ENCODE measurements around the gene IGF2BP1.

The IGF2BP1 gene

DNA sequence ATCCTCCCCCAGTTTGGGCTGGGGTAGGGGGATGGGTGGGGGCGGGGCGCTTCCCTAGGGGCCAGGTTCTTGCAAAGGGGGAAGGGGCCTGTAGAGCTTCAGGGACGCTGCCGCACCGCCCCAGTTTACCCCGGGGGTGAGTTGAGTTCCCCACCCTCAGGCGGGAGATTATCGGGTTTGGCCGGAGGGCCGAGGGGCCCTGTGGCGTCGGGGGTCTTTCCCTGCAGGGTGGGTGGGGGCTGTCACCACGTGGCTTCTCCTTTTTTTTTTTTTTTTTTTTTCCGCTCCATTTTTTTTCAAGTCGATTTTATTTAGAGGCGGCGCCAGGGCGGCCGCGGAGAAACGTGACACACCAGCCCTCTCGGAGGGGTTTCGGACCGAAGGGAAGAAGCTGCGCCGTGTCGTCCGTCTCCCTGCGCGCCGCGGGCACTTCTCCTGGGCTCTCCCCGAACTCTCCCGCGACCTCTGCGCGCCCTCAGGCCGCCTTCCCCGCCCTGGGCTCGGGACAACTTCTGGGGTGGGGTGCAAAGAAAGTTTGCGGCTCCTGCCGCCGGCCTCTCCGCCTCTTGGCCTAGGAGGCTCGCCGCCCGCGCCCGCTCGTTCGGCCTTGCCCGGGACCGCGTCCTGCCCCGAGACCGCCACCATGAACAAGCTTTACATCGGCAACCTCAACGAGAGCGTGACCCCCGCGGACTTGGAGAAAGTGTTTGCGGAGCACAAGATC, at the start of gene IGF2BP1:
IGF2BP1 (plus strand) TSS at position 283 of the 724 bp plus-strand sequence; CDS start at position 644, 361 bp downstream.
- no peak for DNase-seq (ENCODE audit: low read depth)
- H3K4me3 ChIP-seq (ENCODE audit: low read length): peak within 1 kb of the TSS; percentile 91
- TF ChIP-seq, protein P1, sequence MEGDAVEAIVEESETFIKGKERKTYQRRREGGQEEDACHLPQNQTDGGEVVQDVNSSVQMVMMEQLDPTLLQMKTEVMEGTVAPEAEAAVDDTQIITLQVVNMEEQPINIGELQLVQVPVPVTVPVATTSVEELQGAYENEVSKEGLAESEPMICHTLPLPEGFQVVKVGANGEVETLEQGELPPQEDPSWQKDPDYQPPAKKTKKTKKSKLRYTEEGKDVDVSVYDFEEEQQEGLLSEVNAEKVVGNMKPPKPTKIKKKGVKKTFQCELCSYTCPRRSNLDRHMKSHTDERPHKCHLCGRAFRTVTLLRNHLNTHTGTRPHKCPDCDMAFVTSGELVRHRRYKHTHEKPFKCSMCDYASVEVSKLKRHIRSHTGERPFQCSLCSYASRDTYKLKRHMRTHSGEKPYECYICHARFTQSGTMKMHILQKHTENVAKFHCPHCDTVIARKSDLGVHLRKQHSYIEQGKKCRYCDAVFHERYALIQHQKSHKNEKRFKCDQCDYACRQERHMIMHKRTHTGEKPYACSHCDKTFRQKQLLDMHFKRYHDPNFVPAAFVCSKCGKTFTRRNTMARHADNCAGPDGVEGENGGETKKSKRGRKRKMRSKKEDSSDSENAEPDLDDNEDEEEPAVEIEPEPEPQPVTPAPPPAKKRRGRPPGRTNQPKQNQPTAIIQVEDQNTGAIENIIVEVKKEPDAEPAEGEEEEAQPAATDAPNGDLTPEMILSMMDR (conservative IDR thresholded peaks at IDR 0.05; ENCODE audit: low read depth, low read length): no peak

DNA sequence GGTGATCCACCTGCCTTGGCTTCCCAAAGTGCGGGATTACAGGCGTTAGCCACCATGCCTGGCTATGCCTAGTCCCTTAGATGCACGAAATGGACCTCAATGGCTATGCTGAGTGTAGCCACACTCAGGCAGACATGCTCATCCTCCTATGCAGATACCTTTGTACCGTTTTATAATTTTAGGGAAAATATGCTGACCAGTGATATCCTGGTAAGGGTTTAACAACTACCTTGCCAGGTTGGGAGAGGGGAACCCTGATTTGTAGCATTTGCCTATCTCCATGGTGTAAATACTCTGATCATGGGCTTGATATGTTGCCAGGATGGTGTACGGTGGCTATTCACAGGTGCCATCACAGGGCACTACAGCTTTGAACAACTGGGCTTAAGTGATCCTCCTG, 45.6 kb upstream of the IGF2BP1 start:
- TF ChIP-seq, protein P1 (conservative IDR thresholded peaks at IDR 0.05; ENCODE audit: low read depth, low read length): no peak
- DNase-seq (ENCODE audit: low read depth): no peak

DNA sequence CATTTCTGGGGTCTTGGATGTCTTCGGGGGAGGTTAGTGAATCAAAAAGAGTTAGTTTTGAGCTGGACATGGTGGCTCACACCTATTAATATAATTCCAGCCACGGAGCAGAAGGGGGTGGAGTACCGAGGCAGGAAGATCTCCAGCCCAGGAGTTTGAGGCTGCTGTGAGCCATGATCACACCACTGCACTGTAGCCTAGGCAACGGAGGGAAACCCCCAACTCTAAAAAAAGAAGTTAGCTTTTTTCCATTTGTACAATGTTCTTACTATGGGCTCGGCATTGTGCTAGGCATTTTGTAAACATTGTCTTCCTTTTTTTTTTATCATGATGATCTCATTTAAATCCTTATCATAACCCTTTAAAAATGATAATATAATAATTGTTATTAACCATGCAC, 44.3 kb upstream of the IGF2BP1 start:
- H3K4me3 ChIP-seq (ENCODE audit: low read length): no peak overlapping the region
- TF ChIP-seq, protein P1 (conservative IDR thresholded peaks at IDR 0.05; ENCODE audit: low read depth, low read length): no peak
- DNase-seq (ENCODE audit: low read depth): no peak

More for the DNA sequence above, 45.6 kb upstream of the IGF2BP1 start:
- no peak overlapping the region for H3K4me3 ChIP-seq (ENCODE audit: low read length)

DNA sequence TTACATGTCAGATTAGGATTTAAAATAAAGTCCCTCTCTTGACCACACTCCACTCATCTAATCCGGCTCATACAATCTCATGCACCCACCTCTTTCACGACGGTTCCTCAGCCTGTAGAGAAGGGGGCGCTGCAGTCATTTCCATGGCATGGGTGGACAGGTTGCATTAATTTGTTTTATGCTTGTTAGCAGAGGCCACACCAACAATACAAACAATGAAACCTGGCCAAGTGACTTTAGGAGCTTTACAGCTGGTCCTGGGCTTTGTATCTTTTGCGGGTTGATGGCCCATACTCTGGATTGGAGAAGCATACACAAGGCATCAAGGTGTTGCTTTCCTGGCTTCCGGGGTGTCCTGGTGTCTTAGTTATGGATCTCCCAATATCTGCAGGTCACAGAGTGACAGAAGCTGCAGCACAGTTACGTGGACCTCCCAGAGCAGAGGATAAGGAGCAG, 42.9 kb upstream of the IGF2BP1 start:
- H3K4me3 ChIP-seq (ENCODE audit: low read length): no peak overlapping the region
- DNase-seq (ENCODE audit: low read depth): no peak
- TF ChIP-seq, protein P1 (conservative IDR thresholded peaks at IDR 0.05; ENCODE audit: low read depth, low read length): peak; percentile 80

DNA sequence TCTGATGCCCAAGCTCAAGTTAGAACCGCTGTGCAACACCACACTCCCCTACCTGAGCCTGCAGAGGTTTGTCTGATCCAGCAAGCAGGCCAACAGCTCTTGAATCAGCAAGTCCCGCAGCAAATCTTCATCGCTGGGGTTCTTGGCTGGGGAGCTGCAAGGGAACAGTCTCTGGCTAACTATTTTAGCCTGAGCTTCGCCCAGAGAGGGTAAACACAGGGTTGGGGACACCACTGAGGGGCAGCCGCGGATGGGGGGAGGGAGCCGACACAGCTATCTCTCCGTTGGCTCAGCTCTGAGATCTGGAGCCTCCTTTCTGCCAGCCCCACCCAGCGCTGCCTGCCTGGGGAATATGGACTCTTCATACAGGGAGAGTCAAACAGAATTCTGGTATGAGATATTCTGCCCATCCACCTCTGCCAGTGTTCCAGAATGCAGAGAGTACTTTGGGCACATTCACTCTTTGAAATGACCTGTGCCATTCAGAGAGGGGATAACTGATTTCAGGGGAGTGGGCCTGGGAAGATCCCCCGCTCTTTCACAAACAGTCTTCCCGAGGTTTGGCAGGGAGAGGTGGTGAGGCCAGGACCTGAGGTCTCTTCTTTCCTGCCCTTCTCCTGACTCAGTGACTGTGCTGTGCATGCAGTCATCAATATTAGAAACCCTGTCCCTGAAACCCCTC, 36.2 kb upstream of the IGF2BP1 start:
- DNase-seq (ENCODE audit: low read depth): no peak
- no peak overlapping the region for H3K4me3 ChIP-seq (ENCODE audit: low read length)
- TF ChIP-seq, protein P1 (conservative IDR thresholded peaks at IDR 0.05; ENCODE audit: low read depth, low read length): no peak

DNA sequence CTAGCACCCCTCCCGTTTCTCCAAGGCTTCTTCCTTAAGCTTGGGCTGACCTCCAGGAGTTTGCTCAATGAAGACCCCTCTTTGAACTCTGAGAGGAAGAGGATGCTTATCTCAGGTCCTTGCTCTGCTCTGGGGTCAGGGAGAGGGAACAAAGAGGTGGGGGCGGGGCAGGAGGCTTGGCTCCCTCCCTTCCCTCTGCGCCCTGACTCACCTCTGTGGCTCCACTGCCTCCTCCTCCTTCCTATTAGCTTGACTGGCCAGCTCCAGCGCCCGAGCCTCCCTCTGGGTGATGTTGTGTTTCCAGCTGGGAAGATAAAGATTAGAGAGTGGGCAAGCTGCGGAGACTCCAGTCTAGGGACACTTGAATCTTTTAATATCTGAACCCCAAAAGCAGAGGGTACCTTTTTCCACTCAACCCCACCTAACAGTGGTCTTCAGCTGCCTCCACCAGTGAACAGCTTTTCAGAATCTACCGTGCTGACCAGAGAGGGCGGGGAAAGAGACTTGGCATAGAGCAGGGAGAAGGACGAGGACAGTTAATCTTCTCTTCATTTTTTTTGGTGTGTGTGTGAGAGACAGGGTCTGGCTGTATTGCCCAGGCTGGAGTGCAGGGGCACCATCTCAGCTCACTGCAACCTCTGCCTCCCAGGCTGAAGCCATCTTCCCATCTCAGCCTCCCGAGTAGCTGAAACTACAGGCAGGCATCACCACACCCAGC, 35.5 kb upstream of the IGF2BP1 start:
- TF ChIP-seq, protein P1 (conservative IDR thresholded peaks at IDR 0.05; ENCODE audit: low read depth, low read length): no peak
- H3K4me3 ChIP-seq (ENCODE audit: low read length): no peak overlapping the region
- DNase-seq (ENCODE audit: low read depth): no peak

Data from retinal pigment epithelial cell (primary cell).